Putamen (tissue), 1 donor: Measurements from ENCODE around the gene TSPEAR.
"Not testable (repeated sequence)": the region's sequence is repeated elsewhere in the genome, so short reads cannot be mapped to it uniquely, and the experiment has no call there.

Source experiments
- DNase-seq: peaks from one replicate; pipeline ENCODE4 v3.0.0-alpha.2; 2016; ENCODE audit warnings: low spot score

The TSPEAR gene

DNA sequence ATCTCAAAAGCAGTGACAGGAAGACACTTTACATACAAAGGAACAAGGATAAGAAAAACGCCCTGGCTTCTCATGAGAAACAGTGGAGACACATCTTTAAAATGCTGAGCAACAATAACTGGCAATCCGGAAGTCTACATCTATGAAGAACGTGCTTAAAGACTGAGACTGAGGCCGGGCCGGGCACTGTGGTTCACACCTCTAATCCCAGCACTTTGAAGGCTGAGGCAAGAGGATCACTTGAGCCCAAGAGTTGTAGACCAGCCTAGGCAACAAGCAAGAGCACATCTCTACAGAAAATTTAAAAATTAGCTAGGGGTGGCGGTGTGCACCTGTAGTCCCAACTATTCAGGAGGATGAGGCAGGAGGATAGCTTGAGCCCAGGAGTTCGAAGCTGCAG, 27.3 kb downstream of the TSPEAR start:
- DNase-seq: no peak

- no peak for DNase-seq
Measured at GRCh38 chr21:44682580-44683151, 28.7 kb downstream of the TSPEAR start.

DNA sequence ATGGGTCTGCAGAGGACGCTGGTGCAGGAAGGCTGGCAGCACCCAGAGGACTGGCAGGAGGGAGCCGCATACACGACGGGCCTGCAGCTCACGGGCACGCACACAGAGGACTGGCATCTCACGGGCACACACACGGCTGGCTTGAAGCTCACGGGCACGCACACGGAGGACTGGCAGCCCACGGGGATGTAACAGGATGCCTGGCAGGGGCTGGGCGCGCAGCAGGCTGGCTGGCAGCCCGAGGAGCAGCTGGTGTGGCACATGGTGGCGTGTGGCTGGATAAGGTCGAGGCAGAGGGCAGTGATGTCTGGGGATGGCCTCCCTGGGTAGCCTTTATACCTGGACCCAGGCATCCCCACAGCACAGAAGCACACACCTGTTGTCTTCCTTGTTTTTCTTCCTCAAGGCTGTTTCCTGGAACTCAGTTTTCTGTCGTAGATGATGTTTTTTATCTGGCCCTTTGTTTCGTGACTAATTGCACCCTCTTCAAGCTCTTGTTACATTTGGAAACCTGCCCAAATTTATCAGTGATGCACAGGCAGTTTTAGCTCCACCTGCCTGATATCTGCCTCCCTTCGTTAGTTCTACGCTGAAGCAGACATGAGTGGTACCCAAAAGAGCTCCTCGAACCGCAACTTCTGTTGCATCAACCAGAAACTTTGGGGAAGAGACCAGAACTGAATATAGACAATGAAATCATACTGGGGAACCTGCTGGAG, 29.4 kb downstream of the TSPEAR start, which contains the start of gene KRTAP12-1:
KRTAP12-1 (minus strand) TSS at position 303 of the 719 bp plus-strand sequence; CDS start at position 263, 40 bp downstream.
- DNase-seq: no peak

DNA sequence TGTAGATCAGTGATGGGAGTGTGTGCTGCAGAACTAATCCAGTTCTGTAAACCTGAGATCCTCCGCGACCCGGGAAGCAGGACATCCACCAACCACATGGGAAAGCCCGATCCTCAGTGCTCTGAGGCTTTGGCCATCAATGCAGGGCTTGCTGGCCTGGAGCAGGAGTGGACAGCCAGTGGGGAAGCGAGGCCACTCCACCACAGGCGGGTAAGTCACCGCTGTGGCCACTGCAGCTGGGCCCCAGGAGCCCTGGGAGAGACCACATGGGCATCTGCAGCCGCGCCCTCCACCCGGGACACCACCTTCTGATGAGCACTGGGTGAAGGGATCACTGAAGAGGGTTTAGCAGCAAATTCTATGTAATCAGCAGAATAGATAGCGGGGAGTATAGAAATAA, 30.2 kb downstream of the TSPEAR start:
- DNase-seq: no peak

- DNase-seq: no peak
Measured at GRCh38 chr21:44677881-44678280, 33.5 kb downstream of the TSPEAR start.

- no peak for DNase-seq
Measured at GRCh38 chr21:44671911-44672310, 39.5 kb downstream of the TSPEAR start.

DNA sequence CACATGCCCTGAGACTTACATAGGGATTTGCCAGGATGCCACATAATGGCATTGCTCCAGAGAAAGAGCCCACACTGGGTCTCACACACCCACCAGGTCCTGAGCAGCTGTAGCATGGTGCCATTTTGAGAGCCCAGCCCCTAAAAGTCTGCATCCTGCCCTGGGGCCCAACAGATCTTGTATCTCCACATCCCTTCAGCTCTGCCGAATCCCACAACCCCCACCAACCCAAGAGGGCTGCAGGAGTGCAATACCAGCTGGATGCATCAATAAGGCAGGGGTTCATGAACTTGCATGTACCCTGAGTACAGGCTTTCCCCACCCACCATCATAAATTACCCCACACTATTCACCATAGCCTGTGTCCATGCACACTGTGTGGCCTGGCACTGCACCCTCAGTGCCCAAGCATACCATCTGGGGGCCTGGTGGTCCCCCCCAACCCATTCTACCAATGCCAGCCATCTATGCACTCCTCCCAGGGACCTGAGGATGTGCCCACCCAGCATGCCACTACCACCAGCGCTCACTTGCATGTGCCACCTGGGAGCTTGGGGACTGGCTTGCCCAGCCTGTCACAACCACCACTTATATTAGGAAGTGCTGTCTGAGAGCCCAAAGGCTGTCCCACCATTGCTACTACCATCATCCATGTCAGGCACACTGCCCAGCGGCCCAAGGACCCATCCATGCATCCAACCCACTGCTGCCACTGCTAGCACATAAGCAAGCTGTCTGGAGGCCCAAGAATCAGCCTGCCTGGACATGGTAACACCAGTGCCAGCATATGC, 40.5 kb downstream of the TSPEAR start:
- no peak for DNase-seq

- DNase-seq: no peak
Measured at GRCh38 chr21:44667612-44668011, 43.8 kb downstream of the TSPEAR start.

GRCh38 chr21:44666401-44667320, 44.7 kb downstream of the TSPEAR start, which contains the start of gene KRTAP12-2:
KRTAP12-2 (minus strand) TSS chr21:44666927; CDS start chr21:44666886, 41 bp downstream.
- DNase-seq: no peak

DNA sequence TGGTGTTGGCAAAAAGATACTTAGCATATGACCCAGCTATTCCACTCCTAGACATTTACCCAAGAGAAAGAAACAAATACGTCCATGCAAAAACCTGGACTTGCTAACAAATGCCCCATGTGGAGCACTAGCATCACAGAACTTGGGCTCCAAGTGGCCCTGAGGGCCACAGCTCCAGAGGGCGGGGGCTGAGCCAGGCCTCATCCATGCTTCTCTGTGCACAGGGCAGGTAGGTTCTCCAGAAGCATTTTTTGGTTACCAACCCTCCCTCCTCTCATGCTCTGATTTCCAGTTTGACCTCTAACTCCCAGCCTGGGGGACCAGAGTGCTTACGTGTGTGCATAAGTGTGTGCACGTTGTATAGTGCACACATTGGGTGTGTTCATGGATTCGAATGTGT, 46.7 kb downstream of the TSPEAR start:
- no peak for DNase-seq

GRCh38 chr21:44661567-44661966, 49.8 kb downstream of the TSPEAR start:
- DNase-seq: not testable (repeated sequence)

- no peak for DNase-seq
Measured at GRCh38 chr21:44658913-44659595, 52.3 kb downstream of the TSPEAR start.

- DNase-seq: no peak
Measured at GRCh38 chr21:44658541-44658910, 52.8 kb downstream of the TSPEAR start.

GRCh38 chr21:44657635-44658540, 53.5 kb downstream of the TSPEAR start, which contains the start of gene KRTAP12-3:
KRTAP12-3 (plus strand) TSS chr21:44657932; CDS start chr21:44657980, 48 bp downstream.
- DNase-seq: no peak

DNA sequence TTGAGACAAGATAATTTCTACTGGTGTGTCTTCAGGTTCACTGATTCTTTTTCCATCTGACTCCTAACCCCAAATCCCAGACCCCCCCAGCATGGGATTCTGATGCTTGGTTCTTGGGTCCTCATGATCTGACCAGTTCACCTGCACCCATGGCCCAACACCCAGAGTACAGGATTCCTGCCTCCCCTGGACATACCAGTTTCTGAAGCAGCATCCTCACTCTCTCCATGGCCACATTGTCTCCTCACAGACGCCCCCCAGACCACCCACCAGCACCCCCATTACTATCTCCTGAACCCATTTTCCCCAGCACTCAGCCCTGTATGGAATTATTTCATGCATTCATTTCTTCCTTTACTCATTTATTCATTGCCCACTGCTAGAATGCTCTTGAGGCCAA, 54.5 kb downstream of the TSPEAR start:
- DNase-seq: no peak

- no peak for DNase-seq
Measured at GRCh38 chr21:44654576-44655175, 56.7 kb downstream of the TSPEAR start, which contains the start of gene KRTAP12-4. KRTAP12-4 (minus strand) TSS chr21:44654659; CDS start chr21:44654614, 45 bp downstream.

- no peak for DNase-seq
Measured at GRCh38 chr21:44653656-44654575, 57.5 kb downstream of the TSPEAR start.

- no peak for DNase-seq
Measured at GRCh38 chr21:44653123-44653522, 58.2 kb downstream of the TSPEAR start.
